PFSK-1 (cell line): Measurements from ENCODE around the gene CYBB.

Experiments used
- FOXP2 ChIP-seq: optimal IDR thresholded peaks from 2 replicates; pipeline ENCODE3; 2011; ENCODE audit warnings: borderline replicate concordance, control low read depth, inconsistent platforms; ENCODE audit not compliant: insufficient read depth; ENCODE audit errors: extremely low read length, extremely low read depth
- POLR2AphosphoS5 ChIP-seq: IDR thresholded peaks from 2 replicates; pipeline ENCODE4 v1.6.1; 2012; ENCODE audit warnings: low read depth, mild to moderate bottlenecking, control low read depth, low read length, moderate library complexity
- SIN3A ChIP-seq: IDR thresholded peaks from 2 replicates; pipeline ENCODE4 v1.6.1; 2012; ENCODE audit warnings: mild to moderate bottlenecking, low read length, moderate library complexity, borderline replicate concordance; ENCODE audit not compliant: insufficient read depth
- TAF1 ChIP-seq: IDR thresholded peaks from 2 replicates; pipeline ENCODE4 v1.6.1; 2012; ENCODE audit warnings: low read length, control low read depth, borderline replicate concordance; ENCODE audit not compliant: insufficient read depth
- TF ChIP-seq, protein P1 (sequence below), 2 experiments: IDR thresholded peaks; 2 replicates each; pipeline versions ENCODE4 v1.6.1 to v1.8.0; 2011 to 2012; ENCODE audit warnings: low read depth in 2 of 2, low read length in 2 of 2, control low read depth in 1 of 2, inconsistent platforms in 1 of 2, mild to moderate bottlenecking in 1 of 2, moderate library complexity in 1 of 2; ENCODE audit not compliant: insufficient read depth in 1 of 2

The CYBB gene

DNA sequence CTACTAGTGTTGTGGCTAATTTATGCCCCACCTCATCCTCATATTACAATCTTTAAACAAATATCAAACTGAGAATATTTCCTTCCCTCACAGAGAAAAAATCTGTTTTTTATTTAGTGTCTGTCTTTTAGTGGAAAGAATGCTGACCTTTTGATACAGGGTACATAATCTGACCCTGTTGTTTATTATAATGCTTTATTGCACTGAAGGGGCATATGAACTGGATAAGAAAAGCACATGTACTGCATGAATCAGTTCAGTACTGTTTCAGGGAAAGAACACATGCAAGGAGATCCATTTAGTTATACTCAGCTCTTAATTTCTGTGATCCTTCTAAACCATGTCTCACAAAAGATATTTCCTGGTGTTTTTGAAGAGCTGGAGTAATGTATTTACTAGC is 83.0 kb downstream of the CYBB start:
- no peak for TF ChIP-seq SIN3A
- no peak for TF ChIP-seq POLR2AphosphoS5
- TF ChIP-seq, protein P1, sequence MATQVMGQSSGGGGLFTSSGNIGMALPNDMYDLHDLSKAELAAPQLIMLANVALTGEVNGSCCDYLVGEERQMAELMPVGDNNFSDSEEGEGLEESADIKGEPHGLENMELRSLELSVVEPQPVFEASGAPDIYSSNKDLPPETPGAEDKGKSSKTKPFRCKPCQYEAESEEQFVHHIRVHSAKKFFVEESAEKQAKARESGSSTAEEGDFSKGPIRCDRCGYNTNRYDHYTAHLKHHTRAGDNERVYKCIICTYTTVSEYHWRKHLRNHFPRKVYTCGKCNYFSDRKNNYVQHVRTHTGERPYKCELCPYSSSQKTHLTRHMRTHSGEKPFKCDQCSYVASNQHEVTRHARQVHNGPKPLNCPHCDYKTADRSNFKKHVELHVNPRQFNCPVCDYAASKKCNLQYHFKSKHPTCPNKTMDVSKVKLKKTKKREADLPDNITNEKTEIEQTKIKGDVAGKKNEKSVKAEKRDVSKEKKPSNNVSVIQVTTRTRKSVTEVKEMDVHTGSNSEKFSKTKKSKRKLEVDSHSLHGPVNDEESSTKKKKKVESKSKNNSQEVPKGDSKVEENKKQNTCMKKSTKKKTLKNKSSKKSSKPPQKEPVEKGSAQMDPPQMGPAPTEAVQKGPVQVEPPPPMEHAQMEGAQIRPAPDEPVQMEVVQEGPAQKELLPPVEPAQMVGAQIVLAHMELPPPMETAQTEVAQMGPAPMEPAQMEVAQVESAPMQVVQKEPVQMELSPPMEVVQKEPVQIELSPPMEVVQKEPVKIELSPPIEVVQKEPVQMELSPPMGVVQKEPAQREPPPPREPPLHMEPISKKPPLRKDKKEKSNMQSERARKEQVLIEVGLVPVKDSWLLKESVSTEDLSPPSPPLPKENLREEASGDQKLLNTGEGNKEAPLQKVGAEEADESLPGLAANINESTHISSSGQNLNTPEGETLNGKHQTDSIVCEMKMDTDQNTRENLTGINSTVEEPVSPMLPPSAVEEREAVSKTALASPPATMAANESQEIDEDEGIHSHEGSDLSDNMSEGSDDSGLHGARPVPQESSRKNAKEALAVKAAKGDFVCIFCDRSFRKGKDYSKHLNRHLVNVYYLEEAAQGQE (IDR thresholded peaks at IDR 0.05; ENCODE audit: insufficient read depth in 1 of 2, low read depth in 2 of 2, low read length in 2 of 2) = no peak
- no peak for TF ChIP-seq FOXP2
- TF ChIP-seq TAF1 = no peak
